ENCODE measurements around the gene TMEM175. TPM values are rescaled to one million over a fixed set of nuclear protein-coding genes. Genes with fewer than 3 reads are reported as not detected.

The TMEM175 gene
- total and polyA plus RNA-seq, 2 of the 13 experiments (the other 11 are each of a cell fraction or from before 2014, with no cell fraction given), result 5.1 to 9.9 TPM

GRCh38 chr4:987624-988513 is 55.6 kb downstream of the TMEM175 start (continued):
- TF ChIP-seq, protein P1, sequence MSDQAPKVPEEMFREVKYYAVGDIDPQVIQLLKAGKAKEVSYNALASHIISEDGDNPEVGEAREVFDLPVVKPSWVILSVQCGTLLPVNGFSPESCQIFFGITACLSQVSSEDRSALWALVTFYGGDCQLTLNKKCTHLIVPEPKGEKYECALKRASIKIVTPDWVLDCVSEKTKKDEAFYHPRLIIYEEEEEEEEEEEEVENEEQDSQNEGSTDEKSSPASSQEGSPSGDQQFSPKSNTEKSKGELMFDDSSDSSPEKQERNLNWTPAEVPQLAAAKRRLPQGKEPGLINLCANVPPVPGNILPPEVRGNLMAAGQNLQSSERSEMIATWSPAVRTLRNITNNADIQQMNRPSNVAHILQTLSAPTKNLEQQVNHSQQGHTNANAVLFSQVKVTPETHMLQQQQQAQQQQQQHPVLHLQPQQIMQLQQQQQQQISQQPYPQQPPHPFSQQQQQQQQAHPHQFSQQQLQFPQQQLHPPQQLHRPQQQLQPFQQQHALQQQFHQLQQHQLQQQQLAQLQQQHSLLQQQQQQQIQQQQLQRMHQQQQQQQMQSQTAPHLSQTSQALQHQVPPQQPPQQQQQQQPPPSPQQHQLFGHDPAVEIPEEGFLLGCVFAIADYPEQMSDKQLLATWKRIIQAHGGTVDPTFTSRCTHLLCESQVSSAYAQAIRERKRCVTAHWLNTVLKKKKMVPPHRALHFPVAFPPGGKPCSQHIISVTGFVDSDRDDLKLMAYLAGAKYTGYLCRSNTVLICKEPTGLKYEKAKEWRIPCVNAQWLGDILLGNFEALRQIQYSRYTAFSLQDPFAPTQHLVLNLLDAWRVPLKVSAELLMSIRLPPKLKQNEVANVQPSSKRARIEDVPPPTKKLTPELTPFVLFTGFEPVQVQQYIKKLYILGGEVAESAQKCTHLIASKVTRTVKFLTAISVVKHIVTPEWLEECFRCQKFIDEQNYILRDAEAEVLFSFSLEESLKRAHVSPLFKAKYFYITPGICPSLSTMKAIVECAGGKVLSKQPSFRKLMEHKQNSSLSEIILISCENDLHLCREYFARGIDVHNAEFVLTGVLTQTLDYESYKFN (CRISPR knock-in tag; conservative IDR thresholded peaks at IDR 0.05), result no peak
- TF ChIP-seq SP1 (IDR thresholded peaks at IDR 0.05) (no peak), SP1 (CRISPR knock-in tag; IDR thresholded peaks at IDR 0.05) (no peak), DMAP1 (CRISPR knock-in tag; IDR thresholded peaks at IDR 0.05) (no peak), TARDBP (CRISPR knock-in tag; IDR thresholded peaks at IDR 0.05) (no peak), ZBTB38 (CRISPR knock-in tag; IDR thresholded peaks at IDR 0.05) (0 out of 2 replicates have a peak, but pooled peaks have one; percentile 14), RCOR2 (CRISPR knock-in tag; IDR thresholded peaks at IDR 0.05) (no peak), ZFP62 (CRISPR knock-in tag; IDR thresholded peaks at IDR 0.05) (no peak), ZNF350 (CRISPR knock-in tag; IDR thresholded peaks at IDR 0.05; ENCODE audit: borderline replicate concordance, low read depth) (0 out of 2 replicates have a peak, but pooled peaks have one; percentile 26), CC2D1A (CRISPR knock-in tag; IDR thresholded peaks at IDR 0.05) (no peak), RAD21 (CRISPR knock-in tag; IDR thresholded peaks at IDR 0.05) (no peak), MEIS2 (CRISPR knock-in tag; IDR thresholded peaks at IDR 0.05) (no peak), SSRP1 (CRISPR knock-in tag; IDR thresholded peaks at IDR 0.05) (peak; percentile 68; the same call in 1 of the 2 replicates), REL (CRISPR knock-in tag; conservative IDR thresholded peaks at IDR 0.05) (no peak), ZNF136 (CRISPR knock-in tag; IDR thresholded peaks at IDR 0.05; ENCODE audit: low read depth) (no peak), HOXA3 (CRISPR knock-in tag; IDR thresholded peaks at IDR 0.05) (0 out of 2 replicates have a peak, but pooled peaks have one; percentile 13), WIZ (CRISPR knock-in tag; IDR thresholded peaks at IDR 0.05) (no peak), ZBTB20 (CRISPR knock-in tag; IDR thresholded peaks at IDR 0.05; ENCODE audit: borderline replicate concordance, low read depth) (no peak), PBX2 (CRISPR knock-in tag; IDR thresholded peaks at IDR 0.05) (no peak), RFX3 (CRISPR knock-in tag; IDR thresholded peaks at IDR 0.05) (no peak), ARID2 (CRISPR knock-in tag; IDR thresholded peaks at IDR 0.05; ENCODE audit: borderline replicate concordance) (no peak), MTF2 (CRISPR knock-in tag; IDR thresholded peaks at IDR 0.05; ENCODE audit: borderline replicate concordance) (no peak)
- TF ChIP-seq, protein P2, sequence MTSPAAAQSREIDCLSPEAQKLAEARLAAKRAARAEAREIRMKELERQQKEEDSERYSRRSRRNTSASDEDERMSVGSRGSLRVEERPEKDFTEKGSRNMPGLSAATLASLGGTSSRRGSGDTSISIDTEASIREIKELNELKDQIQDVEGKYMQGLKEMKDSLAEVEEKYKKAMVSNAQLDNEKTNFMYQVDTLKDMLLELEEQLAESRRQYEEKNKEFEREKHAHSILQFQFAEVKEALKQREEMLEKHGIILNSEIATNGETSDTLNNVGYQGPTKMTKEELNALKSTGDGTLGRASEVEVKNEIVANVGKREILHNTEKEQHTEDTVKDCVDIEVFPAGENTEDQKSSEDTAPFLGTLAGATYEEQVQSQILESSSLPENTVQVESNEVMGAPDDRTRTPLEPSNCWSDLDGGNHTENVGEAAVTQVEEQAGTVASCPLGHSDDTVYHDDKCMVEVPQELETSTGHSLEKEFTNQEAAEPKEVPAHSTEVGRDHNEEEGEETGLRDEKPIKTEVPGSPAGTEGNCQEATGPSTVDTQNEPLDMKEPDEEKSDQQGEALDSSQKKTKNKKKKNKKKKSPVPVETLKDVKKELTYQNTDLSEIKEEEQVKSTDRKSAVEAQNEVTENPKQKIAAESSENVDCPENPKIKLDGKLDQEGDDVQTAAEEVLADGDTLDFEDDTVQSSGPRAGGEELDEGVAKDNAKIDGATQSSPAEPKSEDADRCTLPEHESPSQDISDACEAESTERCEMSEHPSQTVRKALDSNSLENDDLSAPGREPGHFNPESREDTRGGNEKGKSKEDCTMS (CRISPR knock-in tag; conservative IDR thresholded peaks at IDR 0.05), result no peak

Data from HepG2 (cell line).